Heart left ventricle (tissue), 13 donors: ENCODE measurements around the gene TMEM139.

ENCODE experiments used
- CTCF ChIP-seq, 12 donors: fragments of 200-600 bp; sonication (generic) in 4 of 12; IDR thresholded peaks; one replicate each; pipeline versions ENCODE4 v1.5.0 to v1.8.0; 2018 to 2022; ENCODE audit warnings: antibody characterized with exemption in 12 of 12, mild to moderate bottlenecking in 5 of 12
- POLR2A ChIP-seq, 2 donors: fragments of 450-650 bp; IDR thresholded peaks; one replicate each; pipeline ENCODE4 v1.6.1; 2017; ENCODE audit warnings: antibody characterized with exemption in 2 of 2, mild to moderate bottlenecking in 2 of 2, moderate library complexity in 2 of 2
- donor health status: ischemic (EF 13 %, LVEDD 7.1; RV severe dilation, severe dysfunction).
- donor health status: DM: no; HTN: yes; CAD: no.
- donor health status: DM: no; HTN: no; CAD: no.
- donor health status: ischemic (EF 25% LVEDD 6.9; RV normal size, moderate dysfunction).
- donor health status: ischemic (EF 25% LVEDD 5.7; RV mildly dilated, moderate dysfunction).
- donor health status: ischemic (EF 35%, LVEDD 5.7; RV mildly dilated, moderate dysfunction).
- donor health status: nonischemic (EF 11% LVEDD 7.7; RV severe dilation, severe dysfunction).
- donor health status: DM: yes; HTN: yes; CAD: no.
- donor health status: PGD.
- donor health status: ischemic (EF 29% LVEDD 5.4; RV normal size, mild dysfunction).
- donor health status: nonischemic (EF 23%, LVEDD 6.1; RV moderate dilation, normal function).

GRCh38 chr7:143235561-143235960, 49.2 kb upstream of the TMEM139 start:
- TF ChIP-seq POLR2A (IDR thresholded peaks at IDR 0.05) (no peak), CTCF (IDR thresholded peaks at IDR 0.05) (no peak)
